Osteoblast (primary cell): ENCODE measurements around the gene TNNC1. TPM values are rescaled to one million over a fixed set of nuclear protein-coding genes. Genes with fewer than 3 reads are reported as not detected.

Source experiments
- DNase-seq: peaks from one replicate; pipeline ENCODE4 v3.0.0; 2011; ENCODE audit warnings: low spot score, mixed read lengths; ENCODE audit not compliant: insufficient read length; ENCODE audit errors: missing footprints
- H2AFZ ChIP-seq: 2 replicates; pipeline ENCODE4 v1.6.0; 2011; ENCODE audit warnings: mild to moderate bottlenecking, low read length
- H3K27ac ChIP-seq: 2 replicates; pipeline ENCODE4 v1.5.1; 2011; ENCODE audit warnings: mild to moderate bottlenecking, low read depth, low read length, moderate library complexity
- H3K27me3 ChIP-seq: 2 replicates; pipeline ENCODE4 v1.6.0; 2012; ENCODE audit warnings: mild to moderate bottlenecking, control low read depth, inconsistent platforms, low read length, moderate library complexity; ENCODE audit not compliant: insufficient read depth
- H3K36me3 ChIP-seq: 2 replicates; pipeline ENCODE4 v1.5.1; 2011; ENCODE audit warnings: mild to moderate bottlenecking, low read length, control low read depth, moderate library complexity; ENCODE audit not compliant: insufficient read depth
- H3K4me1 ChIP-seq: 2 replicates; pipeline ENCODE4 v1.5.1; 2011; ENCODE audit warnings: mild to moderate bottlenecking, low read length, control low read depth, moderate library complexity; ENCODE audit not compliant: insufficient read depth
- H3K4me2 ChIP-seq: 2 replicates; pipeline ENCODE4 v1.6.0; 2011; ENCODE audit warnings: mild to moderate bottlenecking, low read length; ENCODE audit not compliant: insufficient read depth
- H3K4me3 ChIP-seq: fragments of 200-600 bp; sonication (generic); 3 replicates; pipeline ENCODE4 v1.5.1; 2012; ENCODE audit warnings: mild to moderate bottlenecking, low read length, inconsistent platforms; ENCODE audit not compliant: insufficient read depth
- H3K79me2 ChIP-seq: 2 replicates; pipeline ENCODE4 v1.6.0; 2012; ENCODE audit warnings: mild to moderate bottlenecking, low read length, control low read depth, inconsistent platforms; ENCODE audit not compliant: insufficient read depth
- H3K9me3 ChIP-seq: 2 replicates; pipeline ENCODE4 v1.5.1; 2011; ENCODE audit warnings: low read depth, low read length, control low read depth
- H4K20me1 ChIP-seq: 2 replicates; pipeline ENCODE4 v1.6.0; 2012; ENCODE audit warnings: mild to moderate bottlenecking, low read length, control low read depth; ENCODE audit not compliant: insufficient read depth
- total RNA-seq: library from RNA; depleted of rRNA; stranded (reverse); fragments of >200 nt; gene quantifications from 2 replicates; pipeline ENCODE4 v1.2.3, GENCODE V29; 2012
- TF ChIP-seq, protein P1 (sequence below): IDR thresholded peaks from 2 replicates; pipeline ENCODE4 v1.5.1; 2011; ENCODE audit warnings: mild to moderate bottlenecking, low read depth, low read length, moderate library complexity; ENCODE audit errors: extremely low read depth

Gene TNNC1
- total RNA-seq, 1 donor, result 0.36 TPM

DNA sequence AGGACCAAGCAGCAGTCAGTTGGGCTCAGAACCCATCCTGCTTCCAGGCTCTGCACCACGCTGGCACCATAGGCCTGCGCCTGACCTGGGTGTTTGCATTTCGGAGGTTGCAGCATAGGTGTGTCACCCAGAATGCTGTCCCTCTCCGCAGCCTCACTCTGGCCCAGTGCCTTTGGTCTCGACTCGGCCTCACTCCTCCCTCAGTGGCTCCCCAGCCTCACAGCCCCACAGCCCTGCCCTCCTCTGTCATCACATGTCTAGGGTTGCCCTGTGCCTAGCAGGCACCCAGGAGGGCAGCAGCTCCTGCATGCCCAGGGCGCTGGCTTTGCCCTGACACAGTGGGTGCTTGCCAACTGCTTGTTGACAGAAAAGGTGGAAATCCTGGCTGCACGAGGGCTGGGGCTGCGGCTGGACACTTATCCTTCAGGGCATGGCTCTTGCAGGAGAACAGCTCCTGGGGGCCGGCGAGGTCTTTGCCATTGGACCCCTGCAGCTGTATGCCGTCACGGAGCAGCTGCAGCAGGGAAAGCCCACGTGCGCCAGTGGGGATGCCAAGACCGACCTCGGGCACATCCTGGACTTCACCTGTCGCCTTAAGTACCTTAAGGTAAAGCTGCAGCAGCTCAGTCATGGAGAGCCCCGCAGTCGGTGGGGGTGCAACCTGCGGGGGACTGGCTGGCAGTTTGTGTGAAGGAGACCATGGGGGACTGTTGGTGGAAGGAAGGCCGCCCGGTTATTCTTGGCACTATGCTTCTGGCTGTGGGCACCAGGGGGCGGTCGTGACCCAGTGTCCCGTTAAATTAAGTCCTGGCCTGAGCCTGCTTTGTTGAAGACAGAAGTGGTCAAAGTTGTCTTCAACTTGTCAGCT lies 17.8 kb upstream of the TNNC1 start:
- TF ChIP-seq, protein P1, sequence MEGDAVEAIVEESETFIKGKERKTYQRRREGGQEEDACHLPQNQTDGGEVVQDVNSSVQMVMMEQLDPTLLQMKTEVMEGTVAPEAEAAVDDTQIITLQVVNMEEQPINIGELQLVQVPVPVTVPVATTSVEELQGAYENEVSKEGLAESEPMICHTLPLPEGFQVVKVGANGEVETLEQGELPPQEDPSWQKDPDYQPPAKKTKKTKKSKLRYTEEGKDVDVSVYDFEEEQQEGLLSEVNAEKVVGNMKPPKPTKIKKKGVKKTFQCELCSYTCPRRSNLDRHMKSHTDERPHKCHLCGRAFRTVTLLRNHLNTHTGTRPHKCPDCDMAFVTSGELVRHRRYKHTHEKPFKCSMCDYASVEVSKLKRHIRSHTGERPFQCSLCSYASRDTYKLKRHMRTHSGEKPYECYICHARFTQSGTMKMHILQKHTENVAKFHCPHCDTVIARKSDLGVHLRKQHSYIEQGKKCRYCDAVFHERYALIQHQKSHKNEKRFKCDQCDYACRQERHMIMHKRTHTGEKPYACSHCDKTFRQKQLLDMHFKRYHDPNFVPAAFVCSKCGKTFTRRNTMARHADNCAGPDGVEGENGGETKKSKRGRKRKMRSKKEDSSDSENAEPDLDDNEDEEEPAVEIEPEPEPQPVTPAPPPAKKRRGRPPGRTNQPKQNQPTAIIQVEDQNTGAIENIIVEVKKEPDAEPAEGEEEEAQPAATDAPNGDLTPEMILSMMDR, result peak; percentile 80
- Histone ChIP-seq H3K4me2 (no peak overlapping the region), H3K36me3 (peaks cover 63% of the 10 kb centered on the region), H3K27ac (no peak overlapping the region), H2AFZ (no peak overlapping the region), H4K20me1 (peaks cover 30% of the 10 kb centered on the region), H3K27me3 (no peaks in the 10 kb centered on the region), H3K4me3 (no peak overlapping the region), H3K9me3 (no peaks in the 10 kb centered on the region), H3K79me2 (peaks cover 47% of the 10 kb centered on the region), H3K4me1 (peaks cover 9% of the 10 kb centered on the region)
- peak; percentile 95 for DNase-seq

DNA sequence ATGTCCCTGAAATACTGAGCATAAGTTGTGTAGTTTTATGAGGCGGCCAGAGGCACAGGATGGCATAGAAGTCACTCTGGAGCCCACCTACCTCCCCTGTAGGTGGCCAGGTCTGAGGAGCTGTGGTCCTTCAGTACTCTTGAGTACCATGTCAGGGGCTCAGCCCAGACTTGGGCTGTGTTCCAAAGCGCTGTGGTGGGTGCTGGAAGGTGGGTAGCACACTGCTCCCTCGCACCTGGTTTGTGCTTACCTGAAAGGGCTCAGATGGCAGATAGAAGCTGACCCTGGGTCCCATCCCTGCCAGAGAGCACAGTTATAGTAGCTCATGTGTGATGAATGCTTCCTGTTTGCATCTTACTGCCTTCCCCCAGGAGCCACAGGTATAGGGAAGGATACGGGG lies 17.1 kb upstream of the TNNC1 start:
- H3K4me3 ChIP-seq, result no peak overlapping the region
- peaks cover 50% of the 10 kb centered on the region for H3K79me2 ChIP-seq
- H3K36me3 ChIP-seq, result peaks cover 59% of the 10 kb centered on the region

DNA sequence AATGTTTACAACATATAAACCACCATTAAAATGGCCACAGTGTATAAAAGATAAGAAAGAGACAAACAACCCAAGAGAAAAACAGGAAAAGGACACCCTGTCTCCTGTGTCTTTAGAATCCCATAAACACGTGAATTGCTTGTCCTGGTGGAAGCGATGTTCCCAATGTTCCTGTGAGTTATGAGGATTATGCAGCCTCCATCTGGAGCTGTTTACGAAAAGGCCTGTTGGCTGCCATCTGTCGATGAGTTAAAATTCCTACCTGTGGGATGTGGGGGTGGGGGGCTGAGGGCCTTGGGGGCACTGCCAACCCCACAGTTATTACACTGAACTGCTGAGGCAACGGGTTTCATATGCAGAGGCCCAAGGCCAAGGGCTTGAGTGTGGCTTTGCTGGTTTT lies 15.2 kb upstream of the TNNC1 start:
- Histone ChIP-seq H3K79me2 (peaks cover 62% of the 10 kb centered on the region), H3K27ac (no peak overlapping the region), H2AFZ (no peak overlapping the region), H3K36me3 (peaks cover 42% of the 10 kb centered on the region), H4K20me1 (peaks cover 43% of the 10 kb centered on the region), H3K4me3 (no peak overlapping the region), H3K9me3 (no peaks in the 10 kb centered on the region), H3K27me3 (no peaks in the 10 kb centered on the region), H3K4me2 (no peak overlapping the region), H3K4me1 (peaks cover 25% of the 10 kb centered on the region)
- TF ChIP-seq, protein P1, result no peak
- DNase-seq, result no peak

More for the DNA sequence above, 17.1 kb upstream of the TNNC1 start:
- TF ChIP-seq, protein P1, result no peak
- Histone ChIP-seq H3K27me3 (no peaks in the 10 kb centered on the region), H3K27ac (no peak overlapping the region), H2AFZ (no peak overlapping the region), H3K4me1 (peaks cover 16% of the 10 kb centered on the region), H3K9me3 (no peaks in the 10 kb centered on the region), H4K20me1 (peaks cover 36% of the 10 kb centered on the region), H3K4me2 (no peak overlapping the region)
- DNase-seq, result no peak

DNA sequence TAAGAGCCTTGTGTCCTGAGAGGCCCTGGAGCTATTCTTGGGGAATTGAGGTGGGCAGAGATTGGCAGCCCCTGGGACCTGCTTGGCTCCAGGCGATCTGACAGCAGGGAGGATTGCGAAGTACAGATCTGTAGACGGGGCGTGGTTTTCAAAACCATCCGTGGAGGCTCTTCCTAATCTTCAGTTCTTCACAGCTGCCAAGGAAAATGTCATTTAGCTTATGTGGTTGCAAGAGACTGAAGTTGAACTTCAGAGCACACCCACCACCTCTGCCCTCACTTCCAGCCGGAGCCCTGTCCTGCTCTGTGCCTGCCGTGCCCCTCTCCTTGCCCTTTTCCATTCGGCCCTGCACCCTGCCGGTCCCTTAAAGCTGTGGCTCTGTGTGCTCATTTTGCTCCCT lies 14.5 kb upstream of the TNNC1 start:
- Histone ChIP-seq H2AFZ (no peak overlapping the region), H3K4me1 (peaks cover 25% of the 10 kb centered on the region), H3K27ac (no peak overlapping the region), H3K79me2 (peaks cover 65% of the 10 kb centered on the region), H3K9me3 (no peaks in the 10 kb centered on the region), H3K4me3 (no peak overlapping the region), H3K36me3 (peaks cover 37% of the 10 kb centered on the region), H4K20me1 (peaks cover 41% of the 10 kb centered on the region), H3K4me2 (no peak overlapping the region), H3K27me3 (no peaks in the 10 kb centered on the region)
- peak; percentile 84 for DNase-seq
- TF ChIP-seq, protein P1, result no peak
